ENCODE measurements around the gene ST3GAL5.

Gene ST3GAL5

DNA sequence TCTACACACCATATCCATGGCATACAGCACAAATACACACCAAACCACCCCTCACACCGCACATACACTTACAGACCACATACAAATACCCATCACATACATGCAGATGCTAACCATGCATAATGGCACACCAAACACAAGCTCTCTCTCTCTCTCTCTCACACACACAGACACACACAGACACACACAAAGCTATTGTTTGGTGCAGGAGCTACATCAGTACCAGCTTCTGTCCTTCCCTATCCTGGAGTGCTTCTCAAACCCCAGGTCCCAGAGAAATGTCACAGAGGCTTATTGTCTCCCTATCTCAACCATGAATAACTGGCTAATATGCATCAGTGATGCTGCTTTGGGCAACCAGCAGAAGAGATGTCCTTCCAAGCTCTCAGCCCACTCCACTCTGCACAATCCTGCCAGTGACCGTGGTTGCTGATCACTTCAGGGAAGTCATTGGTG is 36.5 kb upstream of the ST3GAL5 start:
- TF ChIP-seq, protein P1, sequence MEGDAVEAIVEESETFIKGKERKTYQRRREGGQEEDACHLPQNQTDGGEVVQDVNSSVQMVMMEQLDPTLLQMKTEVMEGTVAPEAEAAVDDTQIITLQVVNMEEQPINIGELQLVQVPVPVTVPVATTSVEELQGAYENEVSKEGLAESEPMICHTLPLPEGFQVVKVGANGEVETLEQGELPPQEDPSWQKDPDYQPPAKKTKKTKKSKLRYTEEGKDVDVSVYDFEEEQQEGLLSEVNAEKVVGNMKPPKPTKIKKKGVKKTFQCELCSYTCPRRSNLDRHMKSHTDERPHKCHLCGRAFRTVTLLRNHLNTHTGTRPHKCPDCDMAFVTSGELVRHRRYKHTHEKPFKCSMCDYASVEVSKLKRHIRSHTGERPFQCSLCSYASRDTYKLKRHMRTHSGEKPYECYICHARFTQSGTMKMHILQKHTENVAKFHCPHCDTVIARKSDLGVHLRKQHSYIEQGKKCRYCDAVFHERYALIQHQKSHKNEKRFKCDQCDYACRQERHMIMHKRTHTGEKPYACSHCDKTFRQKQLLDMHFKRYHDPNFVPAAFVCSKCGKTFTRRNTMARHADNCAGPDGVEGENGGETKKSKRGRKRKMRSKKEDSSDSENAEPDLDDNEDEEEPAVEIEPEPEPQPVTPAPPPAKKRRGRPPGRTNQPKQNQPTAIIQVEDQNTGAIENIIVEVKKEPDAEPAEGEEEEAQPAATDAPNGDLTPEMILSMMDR (conservative IDR thresholded peaks at IDR 0.05; ENCODE audit: low read depth, low read length) = no peak
- H3K4me3 ChIP-seq (ENCODE audit: low read length) = no peak overlapping the region
- DNase-seq (ENCODE audit: low read depth) = no peak

DNA sequence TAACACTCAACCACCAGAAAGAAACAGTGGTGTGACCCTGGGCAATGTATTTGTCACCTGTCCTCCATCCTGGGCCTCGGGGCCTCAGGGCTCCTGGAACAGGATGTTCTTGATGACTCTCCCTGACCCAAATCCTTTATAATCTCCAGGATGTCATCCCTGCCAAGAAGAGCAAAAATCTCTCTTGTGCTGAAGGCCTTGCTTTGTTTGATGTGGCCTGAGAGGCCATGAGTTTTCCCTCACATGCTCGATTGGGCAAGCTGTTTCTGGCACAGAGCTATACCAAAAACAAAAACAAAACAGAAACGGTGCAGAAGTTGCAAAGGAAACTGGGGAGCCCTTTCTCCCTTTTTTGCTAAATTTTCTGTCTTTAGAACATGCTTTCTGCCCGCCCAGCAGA is 35.7 kb upstream of the ST3GAL5 start:
- peak; percentile 67 for DNase-seq (ENCODE audit: low read depth)
- TF ChIP-seq, protein P1 (conservative IDR thresholded peaks at IDR 0.05; ENCODE audit: low read depth, low read length) = no peak
- H3K4me3 ChIP-seq (ENCODE audit: low read length) = no peak overlapping the region

DNA sequence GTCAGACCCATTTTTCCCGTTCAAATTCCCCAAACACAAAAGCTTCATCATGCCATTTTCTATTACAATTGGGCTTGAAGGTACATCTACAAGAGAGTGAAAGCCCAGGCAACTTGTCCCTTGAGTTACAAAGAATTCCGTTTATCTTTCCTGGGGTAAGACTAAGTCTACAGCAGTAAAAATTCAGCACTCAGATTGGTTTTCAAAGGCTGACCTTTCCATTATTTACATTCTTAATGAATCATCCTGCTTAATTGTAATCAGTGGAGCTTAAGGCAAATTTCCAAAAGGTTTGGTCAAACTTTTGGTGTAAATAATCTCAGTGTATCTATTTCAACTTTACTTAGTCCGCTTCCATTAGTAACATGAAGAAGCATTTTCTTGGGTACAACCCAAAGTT is 33.4 kb upstream of the ST3GAL5 start:
- no peak for DNase-seq (ENCODE audit: low read depth)
- H3K4me3 ChIP-seq (ENCODE audit: low read length) = no peak overlapping the region
- TF ChIP-seq, protein P1 (conservative IDR thresholded peaks at IDR 0.05; ENCODE audit: low read depth, low read length) = no peak

DNA sequence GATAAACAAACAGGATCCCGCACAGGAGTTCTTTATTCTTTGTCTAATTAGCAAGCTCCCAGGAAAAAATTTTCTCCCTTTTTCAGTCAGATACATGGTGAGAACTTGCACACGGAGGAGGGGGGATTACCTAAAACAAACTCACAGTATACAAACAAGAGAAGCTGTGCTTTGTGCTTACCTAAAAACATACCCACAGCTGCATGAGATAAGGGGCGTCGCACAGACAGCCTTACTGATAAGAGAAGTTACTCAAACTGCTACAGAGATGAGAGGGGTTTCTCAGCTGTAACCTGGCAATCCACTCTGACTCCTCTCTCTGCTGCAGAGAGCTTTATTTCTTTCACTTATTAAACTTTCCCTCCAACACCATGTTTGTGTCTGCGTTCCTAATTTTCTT is 32.9 kb upstream of the ST3GAL5 start:
- H3K4me3 ChIP-seq (ENCODE audit: low read length) = no peak overlapping the region
- DNase-seq (ENCODE audit: low read depth) = no peak
- TF ChIP-seq, protein P1 (conservative IDR thresholded peaks at IDR 0.05; ENCODE audit: low read depth, low read length) = no peak

DNA sequence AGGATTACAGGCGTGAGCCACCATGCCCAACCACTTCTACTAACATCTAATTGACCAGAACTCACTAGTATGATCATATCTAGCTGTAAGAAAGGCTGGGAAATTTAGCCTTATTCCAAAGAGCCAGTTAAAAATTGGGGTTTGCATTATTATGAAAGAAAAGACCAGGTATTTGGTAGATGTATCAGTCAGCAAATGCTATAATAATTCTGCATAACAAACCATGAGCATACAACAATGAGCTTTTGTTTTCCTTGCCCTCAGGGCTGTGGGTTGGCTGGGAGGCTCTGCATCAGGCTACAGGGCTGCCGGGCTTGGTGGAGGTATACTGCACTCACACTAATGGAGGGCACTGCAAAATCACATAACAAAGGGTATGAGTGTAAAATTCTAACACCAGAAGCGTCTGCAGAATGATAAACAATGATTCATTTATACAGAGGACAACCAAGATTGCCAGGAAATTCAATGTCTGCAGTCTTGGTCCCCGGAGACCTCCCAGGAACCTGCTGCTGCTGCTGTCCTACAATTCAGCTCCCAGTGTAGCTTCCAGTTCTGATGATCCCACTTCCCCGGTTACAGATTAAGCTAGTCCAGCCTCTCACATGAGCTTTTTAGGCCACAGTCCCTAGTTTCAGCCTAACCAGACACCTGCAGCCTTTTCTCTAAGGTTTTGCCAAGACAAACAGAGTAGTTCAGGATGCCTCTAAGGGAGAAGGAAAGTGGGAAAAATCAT is 32.2 kb upstream of the ST3GAL5 start:
- TF ChIP-seq, protein P1 (conservative IDR thresholded peaks at IDR 0.05; ENCODE audit: low read depth, low read length) = no peak
- no peak for DNase-seq (ENCODE audit: low read depth)
- H3K4me3 ChIP-seq (ENCODE audit: low read length) = no peak overlapping the region

DNA sequence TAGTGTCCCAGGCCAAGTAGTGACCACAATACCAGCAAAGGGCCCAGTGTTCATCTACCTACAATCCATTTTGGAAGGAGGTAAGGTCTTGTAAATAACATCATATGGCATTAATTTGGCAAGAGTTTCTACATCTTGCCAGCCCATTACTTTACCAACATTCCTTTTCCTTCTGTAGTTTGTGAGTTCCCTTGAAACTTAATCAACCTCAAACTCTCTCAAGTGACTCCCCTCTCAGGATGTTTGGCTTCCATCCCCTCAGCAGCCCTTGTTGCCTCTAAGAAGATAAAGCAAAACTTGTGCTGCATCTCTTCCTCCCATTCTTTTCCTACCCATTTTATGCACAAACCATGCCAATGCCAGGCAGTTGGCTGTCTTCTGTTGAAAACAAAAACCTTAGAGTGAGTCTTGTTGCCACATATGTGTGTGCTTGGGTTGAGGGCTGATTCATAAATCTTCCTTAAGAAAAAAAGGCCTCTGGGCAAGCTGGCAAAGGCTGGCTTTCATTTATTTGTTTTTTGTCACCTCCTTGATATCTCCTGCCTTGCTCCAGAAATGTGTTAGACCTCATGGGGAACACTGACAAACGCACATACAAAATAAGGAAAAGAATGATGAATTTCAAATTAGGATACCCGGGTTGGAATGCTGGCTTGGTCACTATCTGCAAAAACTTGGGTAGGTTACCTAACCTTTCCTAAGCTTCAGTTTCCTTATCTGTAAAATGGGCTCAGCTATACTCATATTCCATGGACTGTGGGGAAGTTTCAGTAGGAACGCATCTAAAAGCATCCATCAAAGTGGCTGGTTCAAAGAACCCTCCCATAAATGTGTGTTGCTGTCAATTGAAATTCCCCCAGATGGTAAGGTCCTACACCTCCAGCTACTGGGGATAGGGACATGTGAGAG is 29.4 kb upstream of the ST3GAL5 start:
- no peak overlapping the region for H3K4me3 ChIP-seq (ENCODE audit: low read length)
- TF ChIP-seq, protein P1 (conservative IDR thresholded peaks at IDR 0.05; ENCODE audit: low read depth, low read length) = no peak
- no peak for DNase-seq (ENCODE audit: low read depth)
